GM10248 (cell line): ENCODE data around the gene EIF3CL.
"Not testable (repeated sequence)": the region's sequence is repeated elsewhere in the genome, so short reads cannot be mapped to it uniquely, and the experiment has no call there.

Experiments
- CTCF ChIA-PET: fragments of 300-600 bp; sonication (Branson Sonifier 250); formaldehyde crosslinking; extraction: SDS; loops from one replicate; lab custom pipeline; 2021; ENCODE audit warnings: antibody characterized with exemption; lab: Yijun Ruan, JAX
- POLR2A ChIA-PET: fragments of 350-650 bp; sonication (Branson Sonifier 250); formaldehyde crosslinking; extraction: SDS; loops from one replicate; lab custom pipeline; 2020; ENCODE audit warnings: antibody characterized with exemption; lab: Yijun Ruan, JAX
- DNase-seq: peaks from one replicate; pipeline ENCODE4 v3.0.0; 2012; ENCODE audit errors: extremely low spot score

The EIF3CL gene

DNA sequence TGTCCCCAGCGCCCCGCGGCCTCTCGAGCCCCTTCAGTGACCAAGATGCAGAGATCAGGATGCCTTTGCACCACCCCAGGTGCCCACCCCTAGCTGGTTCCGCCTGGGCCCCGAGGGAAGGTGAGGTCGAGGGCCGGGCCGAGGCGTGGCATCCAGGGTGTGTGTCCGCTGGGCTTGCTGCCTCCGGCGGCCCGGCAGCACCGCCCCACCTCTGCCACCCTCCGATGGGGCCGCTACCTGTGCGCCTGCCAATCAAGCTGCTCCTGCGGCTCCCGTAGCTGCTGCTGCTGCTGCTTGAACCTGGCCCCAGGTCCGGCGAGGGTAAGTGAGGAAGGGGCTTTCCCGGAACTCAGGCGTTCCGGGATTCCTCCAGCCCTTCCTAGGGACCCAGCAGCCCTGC is 29.4 kb downstream of the EIF3CL start:
- CTCF ChIA-PET, POLR2A ChIA-PET, DNase-seq: not testable (repeated sequence)

GRCh38 chr16:28367926-28368325 is 35.7 kb downstream of the EIF3CL start:
- CTCF ChIA-PET, DNase-seq, POLR2A ChIA-PET: not testable (repeated sequence)

DNA sequence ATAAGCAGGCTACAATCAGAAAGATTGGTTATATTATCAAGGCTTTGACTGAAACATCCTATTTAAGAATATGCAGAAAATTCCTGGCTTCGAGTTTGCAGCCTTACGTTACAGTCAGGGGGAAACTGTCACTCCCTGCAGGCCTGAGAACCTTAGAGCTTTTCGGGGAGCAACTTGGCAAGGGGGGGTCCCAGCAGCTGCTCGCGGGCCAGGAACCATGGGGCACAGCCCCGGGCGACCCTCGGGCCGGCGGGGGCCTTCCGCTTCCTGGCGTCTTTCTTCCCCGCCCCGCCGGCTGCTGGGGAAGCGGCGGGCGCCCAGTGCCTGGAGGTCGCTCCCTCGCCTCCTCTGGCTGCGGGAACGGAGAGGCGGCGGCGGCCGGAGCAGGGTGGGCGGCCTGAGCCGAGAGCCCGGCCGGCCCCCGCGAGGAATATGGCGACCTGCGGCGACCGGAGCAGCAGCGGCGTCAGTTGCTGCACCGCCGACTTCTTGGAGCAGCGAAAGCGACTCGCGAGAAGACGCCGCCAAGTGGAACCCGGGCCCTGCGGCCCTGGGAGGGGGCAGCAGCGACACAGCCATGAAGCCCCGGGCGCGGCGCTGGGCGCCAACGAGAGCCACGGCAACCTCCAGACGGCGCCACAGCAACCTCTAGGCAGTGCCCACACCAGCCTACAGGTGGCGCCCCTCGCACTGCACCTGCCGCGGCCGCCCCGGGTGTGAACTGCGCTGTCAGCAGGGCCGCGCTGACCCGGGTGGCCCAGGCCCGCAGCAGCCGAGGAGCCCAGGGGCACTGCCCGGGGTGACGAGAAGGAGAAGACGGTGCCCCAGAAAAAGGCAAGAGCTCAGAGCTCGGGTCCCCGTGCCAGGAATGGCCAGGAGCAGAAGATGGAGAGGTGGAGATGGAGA is 39.1 kb downstream of the EIF3CL start:
- CTCF ChIA-PET, POLR2A ChIA-PET, DNase-seq: not testable (repeated sequence)

GRCh38 chr16:28363408-28363807 is 40.2 kb downstream of the EIF3CL start, which contains the start of gene NPIPB6:
NPIPB6 (minus strand) TSS chr16:28363508; CDS start chr16:28362822, 686 bp downstream.
- DNase-seq, CTCF ChIA-PET, POLR2A ChIA-PET: not testable (repeated sequence)

DNA sequence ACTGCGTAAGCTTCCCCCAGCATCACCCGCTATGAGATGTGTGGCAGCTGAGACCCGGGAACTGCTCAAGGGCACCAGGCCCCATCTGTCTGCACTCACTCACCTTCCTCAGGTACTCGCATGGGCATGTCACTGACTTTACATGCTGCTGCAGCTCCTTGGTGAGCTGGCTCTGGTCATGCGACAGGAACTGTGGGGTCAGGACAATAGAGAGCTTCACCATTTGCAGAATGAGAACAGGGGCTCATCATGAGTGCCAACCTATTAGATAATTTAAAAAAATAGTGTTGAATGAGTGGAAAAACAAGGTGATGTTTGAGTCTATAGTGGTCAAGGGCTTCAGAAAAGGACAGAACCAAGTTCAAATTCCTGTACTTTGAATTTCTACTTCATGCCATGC is 41.0 kb downstream of the EIF3CL start:
- DNase-seq, POLR2A ChIA-PET, CTCF ChIA-PET: not testable (repeated sequence)

DNA sequence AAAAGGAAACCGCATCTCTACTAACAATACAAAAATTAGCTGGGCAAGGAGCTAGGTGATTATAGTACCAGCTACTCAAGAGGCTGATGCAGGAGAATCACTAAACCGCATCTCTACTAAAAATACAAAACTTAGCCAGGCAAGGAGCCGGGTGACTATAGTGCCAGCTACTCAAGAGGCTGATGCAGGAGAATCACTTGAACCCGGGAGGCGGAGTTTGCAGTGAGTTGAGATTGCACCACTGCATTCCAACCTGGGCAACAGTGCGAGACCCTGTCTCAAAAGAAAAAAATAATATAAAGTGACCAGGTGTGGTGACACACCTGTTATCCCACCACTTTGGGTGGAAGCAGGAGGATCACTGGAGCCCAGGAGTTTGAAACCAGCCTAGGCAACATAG is 65.4 kb downstream of the EIF3CL start:
- POLR2A ChIA-PET, DNase-seq: not testable (repeated sequence)

DNA sequence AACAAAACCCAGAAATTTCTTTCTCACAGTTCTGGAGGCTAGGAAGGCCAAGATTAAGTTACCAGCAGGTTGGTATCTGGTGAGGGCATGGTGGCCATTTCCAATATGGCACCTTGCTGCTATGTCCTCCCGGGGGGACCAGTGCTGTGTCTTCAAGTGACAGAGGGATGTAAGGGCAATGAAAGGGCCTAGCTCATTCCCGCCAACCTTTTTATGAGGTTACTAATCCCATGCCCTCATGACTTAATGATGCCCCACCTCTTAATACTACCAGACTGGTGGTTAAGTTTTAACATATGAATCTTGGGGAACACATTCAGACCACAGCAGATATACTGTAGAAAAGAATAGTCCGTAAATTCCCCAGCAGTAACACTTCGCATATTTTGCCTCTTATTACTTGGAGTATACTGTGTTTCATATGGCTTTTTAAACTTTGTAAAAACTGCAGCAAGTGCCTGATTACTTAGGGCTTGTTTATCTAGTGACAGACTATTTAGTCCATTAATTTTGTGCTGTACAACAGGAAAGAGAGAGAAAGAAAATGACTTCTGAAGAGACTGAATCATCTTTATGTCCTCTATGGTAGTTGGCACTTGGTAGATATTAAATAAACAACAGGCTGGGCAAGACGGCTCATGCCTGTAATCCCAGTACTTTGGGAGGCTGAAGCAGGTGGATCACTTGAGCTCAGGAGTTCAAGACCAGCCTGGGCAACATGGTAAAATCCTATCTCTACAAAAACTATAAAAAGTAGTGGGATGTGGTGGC is 66.5 kb downstream of the EIF3CL start:
- DNase-seq, CTCF ChIA-PET, POLR2A ChIA-PET: not testable (repeated sequence)

More for the DNA sequence above, 65.4 kb downstream of the EIF3CL start:
- CTCF ChIA-PET, result not testable (repeated sequence)

GRCh38 chr16:28335678-28336077 is 68.0 kb downstream of the EIF3CL start:
- POLR2A ChIA-PET, DNase-seq, CTCF ChIA-PET: not testable (repeated sequence)

GRCh38 chr16:28332632-28333031 is 71.0 kb downstream of the EIF3CL start:
- DNase-seq, CTCF ChIA-PET, POLR2A ChIA-PET: not testable (repeated sequence)

DNA sequence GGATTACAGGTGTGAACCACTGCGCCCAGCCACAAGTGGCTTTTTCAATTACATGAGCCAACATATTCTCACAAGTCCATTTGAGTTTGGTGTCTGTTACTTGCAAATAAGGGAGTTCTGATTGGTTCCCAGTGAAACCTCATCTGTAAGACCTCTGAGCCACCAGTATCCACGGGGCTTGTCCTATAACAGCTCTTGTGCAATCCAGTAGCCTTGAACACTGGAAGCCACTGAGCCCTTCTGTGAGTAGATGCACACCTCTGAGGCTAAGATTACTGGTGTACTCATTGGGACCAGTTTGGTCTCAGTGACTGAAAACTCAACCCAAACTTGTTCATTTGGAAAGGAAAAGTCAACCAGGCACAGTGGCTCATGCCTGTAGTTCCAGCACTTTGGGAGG is 72.7 kb downstream of the EIF3CL start:
- POLR2A ChIA-PET, DNase-seq, CTCF ChIA-PET: not testable (repeated sequence)

DNA sequence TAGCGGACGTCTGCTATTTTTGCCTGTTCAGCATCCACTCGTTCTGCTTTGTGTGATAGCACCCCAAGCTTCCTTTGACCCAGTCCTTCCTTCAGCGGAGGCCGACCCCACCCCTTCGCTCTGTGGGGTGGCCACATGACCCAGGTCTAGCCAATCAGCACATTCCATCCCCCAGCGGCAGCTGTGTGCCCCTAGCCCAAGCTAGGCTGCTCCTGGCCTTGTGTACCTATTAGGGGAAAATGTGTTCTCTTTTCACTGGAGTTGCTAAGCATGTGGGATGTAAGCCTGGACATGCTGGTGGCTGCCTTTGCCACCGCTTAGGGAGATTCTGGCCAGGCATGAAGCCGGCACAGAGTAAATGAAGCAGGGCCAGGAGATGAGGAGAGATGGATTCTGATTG is 73.4 kb downstream of the EIF3CL start:
- CTCF ChIA-PET, POLR2A ChIA-PET, DNase-seq: not testable (repeated sequence)
